Body of pancreas (tissue), 4 donors: ENCODE measurements around the gene YARS1.

Source experiments
- CTCF ChIP-seq, 7 experiments: fragments of 450-650 bp in 4 of 7; fragments of 200-600 bp in 3 of 7; sonication (generic) in 3 of 7; IDR thresholded peaks; one replicate each; pipeline ENCODE4 v1.5.1; 2016 to 2019; ENCODE audit warnings: antibody characterized with exemption in 7 of 7
- POLR2A ChIP-seq, 3 donors: fragments of 450-650 bp; IDR thresholded peaks; one replicate each; pipeline ENCODE4 v1.6.1; 2016; ENCODE audit warnings: antibody characterized with exemption in 3 of 3, mild to moderate bottlenecking in 2 of 3

GRCh38 chr1:32758177-32758794 is 58.9 kb downstream of the YARS1 start:
- no peak for TF ChIP-seq CTCF (IDR thresholded peaks at IDR 0.05)
- TF ChIP-seq POLR2A (IDR thresholded peaks at IDR 0.05): no peak
